Measurements from ENCODE around the gene CNTN5. TPM values are rescaled to one million over a fixed set of nuclear protein-coding genes. Genes with fewer than 3 reads are reported as not detected.

The CNTN5 gene
- total RNA-seq, 1 experiment from 2014 or later: not detected

DNA sequence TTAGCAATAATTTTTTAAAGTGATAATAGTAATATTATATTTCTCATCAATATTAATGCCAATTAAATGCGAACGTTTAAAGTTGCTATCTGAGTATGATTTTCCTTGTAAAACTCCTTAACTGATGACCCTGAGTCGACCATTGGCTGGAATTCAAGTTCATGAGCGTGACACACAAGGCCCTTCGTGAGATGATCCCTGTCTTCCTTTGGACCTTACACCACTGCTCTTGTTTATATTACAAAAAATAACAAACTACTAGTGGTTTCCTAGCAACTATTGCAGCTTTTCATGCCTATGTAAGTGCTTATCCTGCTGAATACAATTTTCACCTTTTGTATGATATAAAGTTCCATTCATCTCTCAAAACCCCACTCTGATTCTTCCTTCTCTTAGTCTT, 752.9 kb downstream of the CNTN5 start:
- DNase-seq: no peak
- no TSS peak for BruUV-seq (replicated peaks)
- Histone ChIP-seq H3K9ac (ENCODE audit: low read length) (no peak overlapping the region), H3K4me1 (ENCODE audit: insufficient read depth, low read length) (no peaks in the 10 kb centered on the region), H3K9me3 (ENCODE audit: low read length) (no peaks in the 10 kb centered on the region), H3F3A (ENCODE audit: low read length, unreplicated experiment) (no peaks in the 10 kb centered on the region), H2AFZ (ENCODE audit: low read length) (no peak overlapping the region), H3K4me2 (ENCODE audit: low read length) (no peak overlapping the region), H3K9me2 (replicated peaks; ENCODE audit: low read length) (no peaks in the 10 kb centered on the region), H3K27me3 (ENCODE audit: low read length) (0 out of 2 replicates have a peak, but pooled peaks cover 20% of the 10 kb centered on the region), H3K4me3 (ENCODE audit: low read length) (no peak overlapping the region), H3K79me2 (ENCODE audit: low read length) (no peaks in the 10 kb centered on the region), H4K20me1 (ENCODE audit: low read length) (no peaks in the 10 kb centered on the region), H3K36me3 (ENCODE audit: low read depth, low read length) (no peaks in the 10 kb centered on the region), H3K27ac (ENCODE audit: low read length) (no peak overlapping the region)
- ATAC-seq: no peak
- intact Hi-C loops (cut with micrococcal nuclease): loop anchor here (1.0 kb wide), 1 partner anchor 19 kb away; no protein-coding TSS in a partner anchor
- ChIA-PET POLR2A (ENCODE audit: unreplicated experiment) (no interaction called here), CTCF (no interaction called here)
- TF ChIP-seq EZH2phosphoT487 (IDR thresholded peaks at IDR 0.05; ENCODE audit: borderline replicate concordance, low read length): no peak
- TF ChIP-seq, protein P1, sequence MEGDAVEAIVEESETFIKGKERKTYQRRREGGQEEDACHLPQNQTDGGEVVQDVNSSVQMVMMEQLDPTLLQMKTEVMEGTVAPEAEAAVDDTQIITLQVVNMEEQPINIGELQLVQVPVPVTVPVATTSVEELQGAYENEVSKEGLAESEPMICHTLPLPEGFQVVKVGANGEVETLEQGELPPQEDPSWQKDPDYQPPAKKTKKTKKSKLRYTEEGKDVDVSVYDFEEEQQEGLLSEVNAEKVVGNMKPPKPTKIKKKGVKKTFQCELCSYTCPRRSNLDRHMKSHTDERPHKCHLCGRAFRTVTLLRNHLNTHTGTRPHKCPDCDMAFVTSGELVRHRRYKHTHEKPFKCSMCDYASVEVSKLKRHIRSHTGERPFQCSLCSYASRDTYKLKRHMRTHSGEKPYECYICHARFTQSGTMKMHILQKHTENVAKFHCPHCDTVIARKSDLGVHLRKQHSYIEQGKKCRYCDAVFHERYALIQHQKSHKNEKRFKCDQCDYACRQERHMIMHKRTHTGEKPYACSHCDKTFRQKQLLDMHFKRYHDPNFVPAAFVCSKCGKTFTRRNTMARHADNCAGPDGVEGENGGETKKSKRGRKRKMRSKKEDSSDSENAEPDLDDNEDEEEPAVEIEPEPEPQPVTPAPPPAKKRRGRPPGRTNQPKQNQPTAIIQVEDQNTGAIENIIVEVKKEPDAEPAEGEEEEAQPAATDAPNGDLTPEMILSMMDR (conservative IDR thresholded peaks at IDR 0.05; ENCODE audit: low read depth, low read length): no peak
- TF ChIP-seq EZH2 (IDR thresholded peaks at IDR 0.05; ENCODE audit: low read length, unreplicated experiment): no peak

DNA sequence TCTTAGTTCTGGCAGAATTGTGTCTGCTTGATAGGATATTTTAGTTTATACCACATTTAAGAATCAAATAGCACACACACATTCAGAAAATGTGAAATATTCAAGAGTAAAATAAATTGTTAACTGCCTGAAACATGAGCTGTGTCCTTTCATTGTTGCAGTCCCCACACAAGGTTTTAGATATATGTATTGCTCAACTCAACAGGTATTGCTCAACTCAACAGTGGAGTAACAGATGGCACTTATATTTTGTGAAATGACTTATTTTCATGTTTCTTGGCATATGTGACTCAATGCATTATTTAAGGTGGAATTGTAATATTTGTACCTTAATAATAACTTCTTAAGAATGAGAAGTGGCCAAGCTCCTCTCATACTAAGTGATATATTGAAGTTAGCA, 760.3 kb downstream of the CNTN5 start:
- ChIA-PET CTCF (no interaction called here), POLR2A (ENCODE audit: unreplicated experiment) (no interaction called here)
- no peak overlapping the region for H3K27ac ChIP-seq (ENCODE audit: low read length)
- BruUV-seq (replicated peaks): no TSS peak
- no peak overlapping the region for H2AFZ ChIP-seq (ENCODE audit: low read length)
- H3K36me3 ChIP-seq (ENCODE audit: low read depth, low read length): no peaks in the 10 kb centered on the region
- H3K9me2 ChIP-seq (replicated peaks; ENCODE audit: low read length): no peaks in the 10 kb centered on the region
- ATAC-seq: no peak
- no peak overlapping the region for H3K4me2 ChIP-seq (ENCODE audit: low read length)
- peaks cover 8% of the 10 kb centered on the region; the same call in 1 of the 2 replicates for H3K27me3 ChIP-seq (ENCODE audit: low read length)
- TF ChIP-seq EZH2 (IDR thresholded peaks at IDR 0.05; ENCODE audit: low read length, unreplicated experiment): no peak
- no peak for TF ChIP-seq EZH2phosphoT487 (IDR thresholded peaks at IDR 0.05; ENCODE audit: borderline replicate concordance, low read length)
- TF ChIP-seq, protein P1 (conservative IDR thresholded peaks at IDR 0.05; ENCODE audit: low read depth, low read length): no peak
- H3K4me1 ChIP-seq (ENCODE audit: insufficient read depth, low read length): no peaks in the 10 kb centered on the region
- H3K9me3 ChIP-seq (ENCODE audit: low read length): no peaks in the 10 kb centered on the region
- no peak for DNase-seq
- H3K4me3 ChIP-seq (ENCODE audit: low read length): no peak overlapping the region
- no peaks in the 10 kb centered on the region for H3K79me2 ChIP-seq (ENCODE audit: low read length)
- no peak overlapping the region for H3K9ac ChIP-seq (ENCODE audit: low read length)
- H3F3A ChIP-seq (ENCODE audit: low read length, unreplicated experiment): no peaks in the 10 kb centered on the region
- H4K20me1 ChIP-seq (ENCODE audit: low read length): no peaks in the 10 kb centered on the region
- intact Hi-C loops (cut with micrococcal nuclease): no loop called here

GRCh38 chr11:99791354-99791753, 770.6 kb downstream of the CNTN5 start:
- no peaks in the 10 kb centered on the region for H3K9me2 ChIP-seq (replicated peaks; ENCODE audit: low read length)
- H3F3A ChIP-seq (ENCODE audit: low read length, unreplicated experiment): no peaks in the 10 kb centered on the region
- no peak overlapping the region for H3K4me3 ChIP-seq (ENCODE audit: low read length)
- BruUV-seq (replicated peaks): no TSS peak
- no peak for TF ChIP-seq EZH2 (IDR thresholded peaks at IDR 0.05; ENCODE audit: low read length, unreplicated experiment)
- TF ChIP-seq, protein P1 (conservative IDR thresholded peaks at IDR 0.05; ENCODE audit: low read depth, low read length): no peak
- no peak for TF ChIP-seq EZH2phosphoT487 (IDR thresholded peaks at IDR 0.05; ENCODE audit: borderline replicate concordance, low read length)
- intact Hi-C loops (cut with micrococcal nuclease): no loop called here
- H3K27ac ChIP-seq (ENCODE audit: low read length): no peak overlapping the region
- H3K4me2 ChIP-seq (ENCODE audit: low read length): no peak overlapping the region
- no peaks in the 10 kb centered on the region for H3K79me2 ChIP-seq (ENCODE audit: low read length)
- no peaks in the 10 kb centered on the region for H3K36me3 ChIP-seq (ENCODE audit: low read depth, low read length)
- H4K20me1 ChIP-seq (ENCODE audit: low read length): no peaks in the 10 kb centered on the region
- H3K9ac ChIP-seq (ENCODE audit: low read length): no peak overlapping the region
- ChIA-PET POLR2A (ENCODE audit: unreplicated experiment) (no interaction called here), CTCF (no interaction called here)
- H3K4me1 ChIP-seq (ENCODE audit: insufficient read depth, low read length): no peaks in the 10 kb centered on the region
- no peak for DNase-seq
- H3K9me3 ChIP-seq (ENCODE audit: low read length): no peaks in the 10 kb centered on the region
- H3K27me3 ChIP-seq (ENCODE audit: low read length): peaks cover 20% of the 10 kb centered on the region; the same call in 1 of the 2 replicates
- no peak for ATAC-seq
- no peak overlapping the region for H2AFZ ChIP-seq (ENCODE audit: low read length)
